ENCODE measurements around the gene TMEM132D.

The TMEM132D gene

GRCh38 chr12:129873111-129873832, 30.6 kb downstream of the TMEM132D start:
- DNase-seq (ENCODE audit: low read depth), result no peak

- no peak for DNase-seq (ENCODE audit: low read depth)
Observed at GRCh38 chr12:129871991-129872972, 31.5 kb downstream of the TMEM132D start.

GRCh38 chr12:129870796-129871195, 33.0 kb downstream of the TMEM132D start:
- DNase-seq (ENCODE audit: low read depth), result no peak

- no peak for DNase-seq (ENCODE audit: low read depth)
Observed at GRCh38 chr12:129870136-129870535, 33.7 kb downstream of the TMEM132D start.

GRCh38 chr12:129868575-129868974, 35.2 kb downstream of the TMEM132D start:
- no peak for DNase-seq (ENCODE audit: low read depth)

GRCh38 chr12:129863938-129864337, 39.9 kb downstream of the TMEM132D start:
- no peak for DNase-seq (ENCODE audit: low read depth)

- no peak for DNase-seq (ENCODE audit: low read depth)
Observed at GRCh38 chr12:129862561-129863175, 41.2 kb downstream of the TMEM132D start.

- DNase-seq (ENCODE audit: low read depth), result no peak
Observed at GRCh38 chr12:129861951-129862350, 41.9 kb downstream of the TMEM132D start.

GRCh38 chr12:129854591-129854990, 49.2 kb downstream of the TMEM132D start:
- DNase-seq (ENCODE audit: low read depth), result no peak

GRCh38 chr12:129851296-129851695, 52.5 kb downstream of the TMEM132D start:
- DNase-seq (ENCODE audit: low read depth), result no peak

- no peak for DNase-seq (ENCODE audit: low read depth)
Observed at GRCh38 chr12:129848876-129849275, 54.9 kb downstream of the TMEM132D start.

GRCh38 chr12:129847063-129847462, 56.8 kb downstream of the TMEM132D start:
- no peak for DNase-seq (ENCODE audit: low read depth)

GRCh38 chr12:129844662-129845220, 59.1 kb downstream of the TMEM132D start:
- DNase-seq (ENCODE audit: low read depth), result no peak

- DNase-seq (ENCODE audit: low read depth), result no peak
Observed at GRCh38 chr12:129841251-129841650, 62.6 kb downstream of the TMEM132D start.

GRCh38 chr12:129840145-129840884, 63.5 kb downstream of the TMEM132D start:
- no peak for DNase-seq (ENCODE audit: low read depth)

GRCh38 chr12:129839679-129840078, 64.1 kb downstream of the TMEM132D start:
- no peak for DNase-seq (ENCODE audit: low read depth)

- no peak for DNase-seq (ENCODE audit: low read depth)
Observed at GRCh38 chr12:129831294-129831693, 72.5 kb downstream of the TMEM132D start.

- DNase-seq (ENCODE audit: low read depth), result no peak
Observed at GRCh38 chr12:129830796-129831195, 73.0 kb downstream of the TMEM132D start.

- DNase-seq (ENCODE audit: low read depth), result no peak
Observed at GRCh38 chr12:129827866-129828384, 75.9 kb downstream of the TMEM132D start.

GRCh38 chr12:129827102-129827865, 76.5 kb downstream of the TMEM132D start:
- no peak for DNase-seq (ENCODE audit: low read depth)

- DNase-seq (ENCODE audit: low read depth), result no peak
Observed at GRCh38 chr12:129826273-129826672, 77.6 kb downstream of the TMEM132D start.

All from activated gamma-delta T cell treated with anti-CD3 and anti-CD28 coated beads, Interleukin-2, amount 50 U/mL, for 16 hours (primary cell).